Endometrial microvascular endothelial cells (primary cell): ENCODE results near the gene AMBP. TPM values are rescaled to one million over a fixed set of nuclear protein-coding genes. Genes with fewer than 3 reads are reported as not detected.

Experiments used
- in situ Hi-C: cut with HindIII; loops from 2 replicates; pipeline ENCODE4 v1.10.0; 2017; ENCODE audit warnings: low sequenced_read_pairs, low pct_unique_long_range_greater_than_20kb; ENCODE audit errors: inconsistent ontology term
- total RNA-seq: library from RNA; depleted of rRNA; stranded (reverse); fragments of >200 nt; gene quantifications from one replicate; pipeline ENCODE4 v1.2.3, GENCODE V29; 2015; ENCODE audit errors: inconsistent ontology term

The AMBP gene
- total RNA-seq, 1 donor from 2014 or later: not detected

- in situ Hi-C loops: no loop called here
Observed at GRCh38 chr9:114115654-114116125, 37.6 kb upstream of the AMBP start.

DNA sequence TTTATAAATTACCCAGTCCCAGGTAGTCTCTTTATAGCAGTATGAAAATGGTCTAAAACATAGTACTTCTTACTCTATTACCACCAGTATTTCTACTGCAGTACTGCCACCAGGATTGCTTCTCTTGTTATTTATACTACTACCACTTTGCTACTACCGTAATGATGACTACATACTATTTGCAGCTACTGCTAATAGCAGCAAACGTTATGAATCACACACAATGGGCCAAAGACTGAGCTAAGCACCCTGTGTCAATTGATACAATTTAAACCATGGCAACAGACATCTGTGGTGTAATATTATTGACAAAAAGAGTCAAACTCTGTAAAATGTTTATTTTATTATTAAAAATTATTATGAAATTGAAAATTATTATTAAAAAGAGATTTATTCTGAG is 36.3 kb upstream of the AMBP start:
- in situ Hi-C loops: no loop called here

- in situ Hi-C loops: no loop called here
Observed at GRCh38 chr9:114112778-114113584, 34.9 kb upstream of the AMBP start.

GRCh38 chr9:114112325-114112724 is 34.2 kb upstream of the AMBP start:
- in situ Hi-C loops: no loop called here

DNA sequence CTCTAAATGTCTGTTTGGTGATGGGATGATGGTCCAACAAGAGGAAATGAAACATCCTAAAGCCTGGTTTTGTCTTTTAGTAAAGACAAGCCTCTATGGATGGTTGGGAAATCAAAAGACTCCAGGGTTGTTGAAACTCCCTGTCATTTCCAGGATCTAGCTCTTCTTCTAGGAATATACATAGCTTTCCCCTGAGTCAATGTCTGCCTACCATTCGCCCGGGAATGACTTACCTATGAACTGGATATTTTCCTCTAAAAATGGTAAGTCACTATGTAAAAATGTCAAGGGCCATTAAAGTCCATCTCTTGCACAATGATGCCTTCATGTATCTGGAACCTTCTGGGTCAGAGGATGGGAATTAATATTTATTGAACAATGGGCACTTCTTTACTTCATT is 32.1 kb upstream of the AMBP start:
- in situ Hi-C loops: no loop called here

DNA sequence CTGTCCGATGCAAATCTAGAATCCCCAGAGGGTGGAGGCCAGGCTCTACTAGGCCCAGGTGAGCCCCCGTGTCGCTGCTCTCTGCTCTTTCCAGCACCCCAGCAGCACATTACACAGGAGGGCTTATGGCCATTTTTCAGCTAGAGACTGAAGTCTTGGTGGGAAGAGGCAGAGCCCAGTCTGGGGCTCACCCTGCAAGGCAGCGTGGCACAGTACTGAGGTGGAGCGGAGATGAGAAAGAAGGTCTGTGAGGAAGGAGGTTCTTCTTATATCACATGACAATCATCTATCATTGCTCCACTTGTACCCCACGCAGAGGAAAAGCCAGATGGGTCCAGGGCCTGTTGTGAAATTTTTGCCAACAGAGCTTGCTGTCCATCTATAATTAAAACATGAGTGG is 31.0 kb upstream of the AMBP start:
- in situ Hi-C loops: no loop called here

GRCh38 chr9:114108016-114108833 is 30.1 kb upstream of the AMBP start:
- in situ Hi-C loops: no loop called here

- in situ Hi-C loops: no loop called here
Observed at GRCh38 chr9:114107286-114108001, 29.3 kb upstream of the AMBP start.

DNA sequence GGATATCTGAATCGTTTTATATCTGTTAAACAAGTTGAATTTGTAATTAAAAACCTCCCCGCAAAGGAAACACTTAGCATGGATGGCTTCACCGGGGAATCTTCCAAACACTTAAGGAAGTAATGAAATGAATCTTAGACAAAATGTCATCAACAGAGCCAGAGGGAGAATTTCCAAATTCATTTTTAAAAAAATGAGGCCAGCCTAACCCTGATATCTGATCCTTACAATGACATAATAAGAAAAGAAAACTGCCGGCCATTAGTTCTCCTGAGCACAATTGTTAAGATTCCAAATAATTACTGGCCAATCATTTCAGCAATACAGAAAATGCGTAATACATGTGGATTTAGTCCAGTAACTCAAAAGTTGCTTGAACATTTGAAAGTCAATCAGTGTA is 27.1 kb upstream of the AMBP start:
- in situ Hi-C loops: no loop called here

DNA sequence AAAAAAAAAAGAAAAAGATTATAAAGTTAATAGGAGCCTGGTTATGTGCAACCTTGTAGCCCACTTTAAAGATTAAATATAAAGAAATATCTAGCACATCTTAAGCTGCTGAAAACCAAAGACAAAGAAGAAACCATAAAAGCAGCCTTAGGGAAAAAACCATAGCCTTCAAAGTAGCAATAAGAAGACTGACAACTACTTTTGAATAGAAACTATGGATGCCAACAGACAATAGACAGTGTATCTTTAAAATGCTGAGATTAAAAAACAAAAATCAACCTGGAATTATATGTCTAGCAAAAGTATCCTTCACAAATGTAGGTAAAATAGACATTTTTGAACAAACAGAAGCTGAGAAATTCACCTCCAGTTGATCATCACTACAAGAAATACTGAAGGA is 24.4 kb upstream of the AMBP start:
- in situ Hi-C loops: no loop called here

DNA sequence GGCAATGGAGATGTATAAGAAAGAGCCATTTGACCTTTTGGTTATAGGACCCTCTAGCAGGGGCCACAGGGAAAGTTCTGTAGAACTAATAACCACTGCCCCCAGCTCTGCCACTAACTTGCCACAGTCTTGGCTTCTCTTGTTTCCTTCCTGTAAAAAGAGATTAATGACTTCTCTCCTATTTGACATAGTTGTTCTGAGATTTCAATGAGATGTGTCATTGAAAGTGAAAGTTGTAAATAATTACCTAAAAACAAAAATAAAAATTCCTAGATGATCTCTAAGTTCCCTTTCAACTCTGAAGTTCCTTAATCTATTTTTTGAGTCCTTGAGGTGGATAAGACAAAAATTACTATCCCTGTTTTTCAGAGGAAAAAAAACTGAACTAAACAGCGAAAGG is 22.4 kb upstream of the AMBP start:
- in situ Hi-C loops: no loop called here

DNA sequence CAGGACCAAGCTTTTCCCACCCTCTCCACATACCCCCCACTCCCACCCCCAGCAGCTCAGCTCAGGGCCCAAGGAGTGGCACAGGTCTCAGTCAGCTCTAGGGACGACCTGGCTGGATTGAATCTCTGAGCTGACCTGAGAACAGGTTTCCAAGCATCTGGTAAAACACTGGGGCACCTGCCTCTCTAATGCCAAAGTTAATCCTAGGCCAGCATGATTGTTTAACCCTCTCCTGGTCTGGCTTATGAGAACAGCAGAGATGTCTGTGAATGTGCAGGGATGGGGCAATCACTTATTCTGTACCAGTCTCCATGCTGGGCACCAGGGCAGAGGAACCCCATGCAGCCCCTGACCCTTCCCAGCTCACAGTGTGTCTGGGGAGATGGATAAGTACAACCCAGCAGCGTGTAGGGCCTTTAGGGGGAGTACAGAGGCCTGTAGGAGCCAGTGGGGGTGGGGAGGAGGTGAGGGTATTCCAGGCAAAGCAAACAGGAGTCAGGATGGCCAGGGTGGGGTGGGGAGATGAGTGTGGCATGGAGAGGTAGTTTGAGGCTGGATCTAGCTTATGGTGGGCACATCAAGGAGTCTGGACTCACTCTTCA is 21.7 kb upstream of the AMBP start:
- in situ Hi-C loops: no loop called here

GRCh38 chr9:114098936-114099668 is 21.0 kb upstream of the AMBP start, which contains the start of gene KIF12:
Gene KIF12, minus strand, starts transcription at chr9:114099292. Its CDS starts 16 bp downstream, at chr9:114099276.
- in situ Hi-C loops: no loop called here

- in situ Hi-C loops: no loop called here
Observed at GRCh38 chr9:114098021-114098935, 20.2 kb upstream of the AMBP start.

DNA sequence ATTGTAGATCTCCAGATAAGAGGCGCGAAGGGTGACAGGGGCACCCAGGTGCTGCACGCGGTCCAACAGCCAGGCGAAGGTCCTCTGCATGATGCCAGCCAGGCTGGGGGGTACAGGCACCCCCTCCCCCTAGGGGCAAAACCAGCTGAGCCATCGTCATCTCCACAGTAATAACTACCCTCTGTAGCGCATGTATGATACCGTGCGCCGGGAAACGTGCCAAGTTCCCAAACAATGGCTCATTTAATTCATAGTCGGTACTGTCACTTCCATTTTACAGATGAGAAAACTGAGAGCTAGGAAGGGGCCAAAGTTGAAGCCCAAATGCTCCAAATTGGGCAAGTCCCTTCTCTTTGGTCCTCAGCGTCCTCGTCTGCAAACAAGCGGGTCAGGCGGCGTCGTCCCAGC is 19.5 kb upstream of the AMBP start:
- in situ Hi-C loops: no loop called here

- in situ Hi-C loops: no loop called here
Observed at GRCh38 chr9:114096866-114097612, 18.9 kb upstream of the AMBP start.

DNA sequence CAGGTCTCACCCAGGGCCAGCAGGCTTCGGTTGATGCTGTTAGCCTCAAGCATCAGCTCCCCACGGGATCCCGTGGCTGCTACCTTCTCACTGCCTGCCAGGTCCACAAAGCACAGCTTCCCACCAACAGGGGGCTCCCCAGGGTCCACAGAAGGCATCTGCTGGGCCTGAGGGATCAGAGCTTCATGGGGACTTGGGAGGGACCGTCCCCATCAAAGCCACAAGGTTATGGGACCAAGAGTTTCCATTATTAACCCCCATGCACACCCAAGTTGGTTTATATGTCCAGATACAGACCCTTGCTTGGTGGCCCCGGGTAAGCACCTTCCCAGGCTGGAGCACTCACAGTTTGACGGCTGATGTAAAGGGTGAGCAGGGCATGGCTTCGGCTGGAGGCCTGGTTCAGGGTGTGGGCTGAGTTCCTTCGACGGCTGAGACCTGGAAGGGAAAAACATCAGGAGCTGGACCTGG is 18.0 kb upstream of the AMBP start:
- in situ Hi-C loops: no loop called here
